Hepatic stellate cell (primary cell): ENCODE results near the gene ZDHHC9.

Experiments
- DNase-seq: peaks from one replicate; pipeline ENCODE4 v3.0.0; 2011; ENCODE audit warnings: low spot score

The ZDHHC9 gene

GRCh38 chrX:129786210-129786651 is 57.5 kb downstream of the ZDHHC9 start:
- DNase-seq: no peak

- DNase-seq: no peak
Observed at GRCh38 chrX:129785160-129785947, 58.3 kb downstream of the ZDHHC9 start.

DNA sequence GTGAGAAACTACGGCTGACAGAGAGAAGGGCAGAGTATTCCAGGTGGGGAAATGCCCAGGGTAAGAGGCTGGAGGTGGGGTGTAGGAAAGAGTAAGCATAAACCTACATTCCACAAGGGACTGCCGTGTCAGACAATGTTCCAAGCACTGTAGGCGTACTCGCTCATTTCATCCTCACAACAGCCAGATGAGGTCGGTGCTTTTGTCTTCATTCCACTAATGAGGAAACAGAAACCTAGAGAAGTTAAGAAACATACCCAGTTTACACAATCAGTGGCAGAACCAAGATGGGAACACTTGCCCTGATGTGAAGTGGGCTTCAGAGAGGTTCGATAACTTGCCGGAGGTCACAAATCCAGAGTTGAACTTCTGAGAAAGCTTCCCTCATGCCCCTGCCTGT is 59.3 kb downstream of the ZDHHC9 start:
- no peak for DNase-seq

DNA sequence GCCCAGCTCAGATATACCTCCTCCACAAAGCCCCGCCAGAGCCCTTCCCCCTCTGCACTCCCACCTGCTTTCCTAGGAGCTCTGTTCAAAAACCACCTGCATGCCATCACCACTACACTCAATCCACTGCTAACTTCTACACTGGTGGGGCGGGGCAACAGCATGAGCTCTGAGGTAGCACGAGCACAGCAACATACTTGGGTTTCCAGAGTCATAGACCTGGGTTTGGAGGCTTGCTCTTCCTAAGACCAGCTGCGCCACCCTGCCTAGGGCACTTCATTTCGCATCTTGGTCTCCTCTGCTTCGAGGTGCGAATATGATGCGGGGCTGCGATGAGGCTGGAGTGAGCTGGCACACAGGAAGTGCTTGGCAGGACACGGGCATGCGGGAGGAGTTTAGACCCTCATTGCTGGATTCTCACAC is 60.4 kb downstream of the ZDHHC9 start:
- DNase-seq: no peak

DNA sequence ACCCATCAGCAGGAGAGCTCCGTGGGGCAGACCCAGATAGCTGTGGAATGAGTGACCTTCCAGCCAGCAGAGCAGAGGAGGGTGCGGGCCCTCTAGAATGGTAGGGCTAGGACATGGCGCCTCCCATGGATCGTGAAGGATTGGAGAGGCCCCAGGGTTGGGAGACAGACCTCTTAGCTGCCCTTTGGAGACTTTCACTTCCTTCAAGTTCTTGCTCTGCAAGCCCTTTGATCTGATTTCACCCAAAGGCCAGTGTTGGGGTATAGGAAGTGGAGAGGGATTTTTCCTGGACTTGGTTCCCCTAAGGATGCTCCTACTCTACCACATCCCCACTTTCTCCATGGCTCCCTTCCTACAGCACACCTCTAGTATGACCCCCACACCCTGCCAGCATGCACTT is 61.0 kb downstream of the ZDHHC9 start:
- no peak for DNase-seq

DNA sequence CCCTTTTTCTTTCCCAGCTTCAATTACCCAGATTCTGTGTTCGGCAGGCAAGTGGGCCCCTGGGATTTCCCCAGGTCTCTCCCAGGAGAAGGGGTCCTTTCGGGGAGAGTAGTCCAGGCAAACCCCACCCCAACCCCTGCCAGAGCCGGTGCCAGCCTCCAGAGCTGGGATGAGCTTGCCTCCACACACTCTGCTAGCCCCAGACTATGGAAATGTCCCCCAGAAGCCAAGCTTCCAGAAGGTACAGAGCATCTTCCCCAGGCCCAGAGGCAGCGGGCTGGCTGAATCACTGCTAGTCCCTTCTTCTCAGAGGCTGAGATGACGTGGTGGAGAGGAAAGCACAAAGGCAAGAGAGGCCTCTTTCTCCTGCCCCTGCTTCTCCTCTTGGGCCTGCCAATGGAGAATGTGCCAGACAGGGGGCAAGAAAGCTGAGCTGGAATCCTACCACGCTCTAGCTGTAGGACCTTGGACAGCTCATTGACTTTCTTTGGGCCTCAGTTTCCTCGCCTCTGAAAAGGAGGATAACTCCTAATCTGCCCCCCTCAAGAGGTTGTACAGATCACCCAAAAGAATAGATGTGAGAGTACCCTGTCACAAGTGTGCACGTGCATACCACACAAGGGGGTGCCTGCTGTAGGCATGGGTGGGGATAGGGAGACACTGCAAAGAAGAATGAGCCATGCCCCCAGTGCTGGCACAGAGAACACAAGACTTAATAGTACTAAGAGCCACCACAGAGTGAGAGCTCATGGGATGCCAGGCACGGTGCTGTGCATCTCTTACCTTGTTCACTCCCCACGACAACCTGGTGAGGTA is 61.8 kb downstream of the ZDHHC9 start:
- DNase-seq: no peak

- no peak for DNase-seq
Observed at GRCh38 chrX:129781134-129781672, 62.5 kb downstream of the ZDHHC9 start.

DNA sequence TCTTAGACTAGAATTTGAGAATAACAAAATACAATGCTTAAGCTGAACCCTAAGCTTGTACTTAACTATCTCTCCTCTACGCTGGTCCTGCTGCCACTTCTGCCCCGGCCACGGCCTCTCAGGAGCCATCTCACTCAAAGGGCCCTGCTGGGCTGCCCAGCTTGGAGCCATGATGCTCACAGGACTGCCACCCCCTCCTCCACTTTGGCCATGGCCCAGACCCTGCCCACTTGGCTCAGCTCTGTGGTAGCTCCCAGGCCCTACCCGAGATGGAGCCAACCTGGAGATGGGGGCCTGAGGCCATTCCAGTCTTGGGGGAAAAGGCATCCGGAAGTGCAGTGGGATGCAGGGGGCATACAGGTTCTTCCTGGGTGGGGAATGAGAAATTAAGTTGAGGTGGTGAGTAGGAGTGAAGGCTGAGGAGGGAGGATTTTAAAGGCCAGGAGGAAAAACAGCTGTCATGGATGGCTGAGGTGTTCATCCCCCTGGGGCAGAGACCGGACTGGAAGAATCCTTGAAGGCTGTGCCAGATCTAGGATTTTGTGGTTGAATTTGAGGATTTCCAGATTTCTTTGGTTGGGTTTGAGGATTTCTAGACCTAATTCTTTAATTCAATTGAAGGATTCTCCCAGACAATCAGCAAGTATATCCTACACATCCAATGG is 63.1 kb downstream of the ZDHHC9 start:
- DNase-seq: no peak

GRCh38 chrX:129779747-129780146 is 63.9 kb downstream of the ZDHHC9 start, which contains the start of gene SASH3:
TSS of gene SASH3 (plus strand) at chrX:129779949. CDS start at chrX:129780098, 149 bp downstream.
- DNase-seq: no peak

- DNase-seq: no peak
Observed at GRCh38 chrX:129779086-129779672, 64.5 kb downstream of the ZDHHC9 start.

GRCh38 chrX:129777218-129778030 is 66.3 kb downstream of the ZDHHC9 start:
- DNase-seq: no peak

GRCh38 chrX:129773649-129774458 is 69.8 kb downstream of the ZDHHC9 start:
- no peak for DNase-seq

DNA sequence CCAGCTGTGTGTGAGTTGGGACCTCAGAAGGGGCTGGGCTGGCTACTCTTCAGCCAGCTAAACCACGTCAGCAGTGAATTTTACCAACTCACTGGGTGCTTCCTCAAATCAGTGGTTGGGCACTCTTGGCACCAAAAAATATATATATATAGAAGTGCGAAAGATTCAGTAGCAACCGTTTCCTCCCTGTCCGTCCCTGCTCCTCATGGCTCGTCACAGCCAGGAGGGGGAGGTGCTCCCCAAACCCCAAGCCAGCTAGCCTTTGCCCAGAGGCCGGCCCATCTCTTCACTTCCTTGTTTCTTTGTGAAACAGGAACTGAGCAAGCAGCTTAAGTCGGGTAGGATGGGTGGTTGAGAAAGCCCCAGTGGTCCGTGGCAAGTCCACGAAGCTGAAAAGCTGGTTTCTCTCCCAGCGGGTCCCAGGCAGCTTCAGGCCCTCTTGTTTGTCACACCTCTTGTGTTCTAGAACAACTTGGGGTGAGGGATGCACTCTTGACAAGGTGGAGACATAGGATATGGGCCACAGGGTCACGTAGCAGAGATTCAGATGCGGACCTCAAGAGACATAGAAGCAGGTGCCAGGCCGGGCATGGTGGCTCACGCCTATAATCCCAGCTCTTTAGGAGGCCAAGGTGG is 70.8 kb downstream of the ZDHHC9 start:
- DNase-seq: no peak

DNA sequence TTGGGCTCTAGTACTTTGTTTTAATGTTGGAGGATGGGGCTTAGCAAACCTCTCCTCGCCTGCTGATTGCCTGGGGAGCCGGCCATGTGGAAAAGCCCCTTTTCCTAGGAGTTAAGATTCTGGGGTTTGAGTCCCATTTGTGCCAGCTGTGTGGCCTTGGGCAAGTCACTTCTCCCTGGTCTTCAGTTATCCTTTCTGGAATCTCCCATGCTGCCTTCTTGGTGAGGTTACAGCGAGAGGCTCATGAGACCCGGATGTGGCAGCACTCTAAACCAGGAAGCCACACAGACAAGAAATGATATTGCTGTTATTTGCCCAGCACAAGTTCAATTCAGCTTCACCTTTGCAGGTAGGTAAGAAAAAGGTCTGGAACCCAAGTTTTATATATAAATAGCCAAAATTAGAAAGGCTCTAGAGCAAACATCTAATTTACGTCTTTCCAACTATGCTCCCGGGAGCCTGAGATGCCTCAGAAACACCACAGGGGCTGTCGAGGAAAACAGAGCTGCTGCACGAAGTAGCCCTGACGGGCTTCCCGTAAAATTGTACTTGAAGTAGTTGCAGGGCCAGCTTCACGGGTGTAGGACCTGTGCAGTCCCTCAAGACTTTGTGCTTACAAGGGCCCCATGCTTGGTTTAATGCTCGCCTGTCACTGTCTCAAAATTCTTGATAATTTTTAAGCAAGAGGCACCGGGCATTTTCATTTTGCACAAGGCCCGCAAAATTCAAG is 72.3 kb downstream of the ZDHHC9 start:
- DNase-seq: no peak

GRCh38 chrX:129769467-129770154 is 74.1 kb downstream of the ZDHHC9 start:
- no peak for DNase-seq

DNA sequence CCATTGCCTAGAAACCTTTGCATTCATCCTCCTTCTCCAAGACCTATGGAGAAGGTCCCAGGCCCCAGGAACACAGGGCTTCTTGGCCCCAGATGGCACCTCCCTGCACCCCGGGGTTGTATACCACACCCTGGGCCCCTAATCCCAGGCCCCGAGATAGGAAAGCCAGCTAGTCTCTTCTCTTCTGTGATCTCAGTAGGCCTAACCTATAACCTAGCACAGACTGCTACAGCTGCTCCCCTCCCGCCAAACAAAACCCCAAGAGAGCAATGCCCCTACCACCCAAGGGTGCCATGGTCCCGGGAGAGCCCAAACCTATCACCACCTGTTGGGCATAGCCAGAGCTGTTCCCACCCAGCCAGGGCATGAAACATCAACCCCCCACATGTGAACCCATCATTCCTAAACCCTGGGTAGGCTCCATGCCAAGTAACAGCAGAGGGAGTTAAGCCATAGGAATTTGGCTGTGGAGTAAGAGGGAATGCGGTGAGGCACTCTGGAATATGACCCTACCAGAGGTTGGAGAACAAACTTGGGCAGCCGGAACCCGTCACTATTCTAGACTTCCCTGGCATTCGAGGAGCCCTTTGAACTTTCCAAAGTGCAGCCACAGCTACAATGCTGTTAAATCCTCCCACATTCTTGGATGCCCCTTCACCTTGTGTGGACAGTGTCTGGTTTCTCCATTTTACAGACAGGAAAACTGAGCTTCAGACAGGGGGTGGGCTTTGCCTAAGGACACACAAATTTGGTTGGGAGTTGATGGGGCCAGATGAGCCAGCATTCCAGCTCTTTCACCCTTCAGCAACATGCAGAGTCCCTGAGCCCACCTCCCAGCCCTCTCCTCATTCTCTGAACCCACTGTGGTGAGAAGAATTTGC is 74.9 kb downstream of the ZDHHC9 start:
- no peak for DNase-seq

- no peak for DNase-seq
Observed at GRCh38 chrX:129768186-129768585, 75.5 kb downstream of the ZDHHC9 start.
